ENCODE results near the gene MYL12A. TPM values are rescaled to one million over a fixed set of nuclear protein-coding genes. Genes with fewer than 3 reads are reported as not detected.

Gene MYL12A
- polyA plus RNA-seq, 3 donors, result 469 to 1,360 (median 1,139) TPM

DNA sequence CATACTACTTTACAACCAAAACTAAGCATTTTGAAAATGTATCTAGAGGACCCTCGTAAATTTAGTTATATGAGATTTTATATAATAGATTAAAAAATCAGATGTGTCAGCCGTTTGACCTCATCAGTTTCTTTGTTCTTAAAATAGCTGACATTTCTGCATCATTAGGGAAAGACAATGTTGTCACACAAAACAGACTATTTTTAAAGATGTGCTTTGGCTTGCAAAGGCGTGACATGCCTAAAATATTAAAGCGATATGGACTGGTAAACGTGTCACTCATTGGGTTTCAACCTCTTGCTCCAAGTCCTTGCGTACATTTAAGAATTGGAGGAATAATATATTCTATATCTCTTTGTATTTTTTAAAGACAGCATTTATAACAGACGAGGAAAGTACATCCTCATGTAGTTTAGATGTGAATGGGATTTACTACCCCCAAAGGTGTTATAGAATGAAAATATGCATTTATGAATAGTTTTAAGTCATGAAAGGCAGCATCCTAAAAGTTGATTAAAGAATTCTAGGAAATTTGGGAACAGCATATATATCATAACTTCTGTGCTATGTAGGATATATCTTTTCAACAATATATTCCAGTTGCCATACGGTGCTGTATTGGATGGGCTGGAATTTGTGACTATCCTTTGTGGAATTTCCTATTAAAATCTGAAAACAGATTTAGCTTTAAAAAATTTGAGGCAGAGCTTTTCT, 3.8 kb downstream of the MYL12A start:
- peaks cover 96% of the 10 kb centered on the region for H3K79me2 ChIP-seq (ENCODE audit: insufficient read depth, low read length)
- H3K9ac ChIP-seq (ENCODE audit: insufficient read depth, low read length, poor library complexity, severe bottlenecking), result no peak overlapping the region
- peaks cover 52% of the 10 kb centered on the region for H3K4me1 Mint-ChIP-seq
- H4K20me1 ChIP-seq (ENCODE audit: insufficient read depth, low read length), result peaks cover 82% of the 10 kb centered on the region
- H3K4me2 ChIP-seq (replicated peaks; ENCODE audit: extremely low read depth, low read length, poor library complexity, severe bottlenecking), result peak overlapping the region; percentile 7
- peaks cover 39 to 49% of the 10 kb centered on the region in 2 donors for H3K36me3 Mint-ChIP-seq
- no peak overlapping the region for H3K4me3 ChIP-seq (replicated peaks in 1 of 3; ENCODE audit: low read depth in 2 of 3, low read length in 3 of 3)
- TF ChIP-seq CTCF (IDR thresholded peaks at IDR 0.05), result no peak
- H3K27me3 ChIP-seq (ENCODE audit: control insufficient read depth in 2 of 2, insufficient read depth in 2 of 2, low read length in 2 of 2), result no peaks in the 10 kb centered on the region
- H3K27me3 Mint-ChIP-seq (ENCODE audit: low read depth in 3 of 3), result peaks cover 0 to 2% (median 0%) of the 10 kb centered on the region in 3 donors
- intact Hi-C loops (cut with micrococcal nuclease), result no loop called here
- no peak overlapping the region for H2AFZ ChIP-seq (ENCODE audit: insufficient read depth, low read depth, low read length, poor library complexity, severe bottlenecking)
- WGBS (ENCODE audit: insufficient coverage), result no CpG with 5 or more reads among the region's 8 CpGs
- H3K27ac Mint-ChIP-seq, result peak overlapping the region in 1 of 7 donors; percentile 54
- DNase-seq, result no peak
- peaks cover 41 to 43% of the 10 kb centered on the region in 2 donors for H3K36me3 ChIP-seq (replicated peaks in 1 of 2; ENCODE audit: control insufficient read depth in 1 of 2, insufficient read depth in 2 of 2, low read length in 2 of 2)
- no peak overlapping the region for H3K4me3 Mint-ChIP-seq
- peak overlapping the region in 1 of 2 donors; percentile 45 for H3K27ac ChIP-seq (ENCODE audit: low read depth in 1 of 2, low read length in 2 of 2)
- H3K9me3 Mint-ChIP-seq, result peaks cover 0 to 2% (median 0%) of the 10 kb centered on the region in 7 donors
- H3K4me1 ChIP-seq (ENCODE audit: control insufficient read depth in 1 of 2, insufficient read depth in 2 of 2, low read length in 2 of 2), result peaks cover 32 to 53% of the 10 kb centered on the region in 2 donors
- no peaks in the 10 kb centered on the region for H3K9me3 ChIP-seq (replicated peaks in 1 of 2; ENCODE audit: control insufficient read depth in 1 of 2, insufficient read depth in 1 of 2, low read length in 2 of 2)

DNA sequence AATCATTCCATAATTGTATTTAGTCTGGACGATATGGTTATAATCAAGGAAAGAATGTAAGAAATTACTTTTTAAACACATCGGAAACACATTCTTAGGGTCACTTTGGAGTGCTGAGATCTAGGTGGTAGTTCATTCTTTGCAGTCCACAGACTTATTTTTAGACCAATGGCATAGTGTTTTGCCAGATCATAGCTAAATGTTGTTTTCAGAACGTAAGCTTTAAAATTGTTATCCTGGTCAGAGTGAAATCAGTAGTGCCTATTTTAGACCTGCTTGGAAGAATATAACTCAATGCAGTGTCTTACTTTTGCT, 4.3 kb downstream of the MYL12A start:
- Mint-ChIP-seq H3K36me3 (peaks cover 43 to 54% of the 10 kb centered on the region in 2 donors), H3K4me1 (peaks cover 54% of the 10 kb centered on the region), H3K27ac (peak overlapping the region in 1 of 7 donors; percentile 54), H3K9me3 (peaks cover 0 to 2% (median 0%) of the 10 kb centered on the region in 7 donors), H3K27me3 (ENCODE audit: low read depth in 3 of 3) (peaks cover 0 to 2% (median 0%) of the 10 kb centered on the region in 3 donors), H3K4me3 (no peak overlapping the region)
- Histone ChIP-seq H2AFZ (ENCODE audit: insufficient read depth, low read depth, low read length, poor library complexity, severe bottlenecking) (no peak overlapping the region), H3K9ac (ENCODE audit: insufficient read depth, low read length, poor library complexity, severe bottlenecking) (no peak overlapping the region), H3K36me3 (replicated peaks in 1 of 2; ENCODE audit: control insufficient read depth in 1 of 2, insufficient read depth in 2 of 2, low read length in 2 of 2) (peaks cover 46 to 48% of the 10 kb centered on the region in 2 donors), H3K27ac (ENCODE audit: low read depth in 1 of 2, low read length in 2 of 2) (peak overlapping the region in 1 of 2 donors; percentile 45), H3K79me2 (ENCODE audit: insufficient read depth, low read length) (peaks cover 96% of the 10 kb centered on the region), H3K9me3 (replicated peaks in 1 of 2; ENCODE audit: control insufficient read depth in 1 of 2, insufficient read depth in 1 of 2, low read length in 2 of 2) (no peaks in the 10 kb centered on the region), H4K20me1 (ENCODE audit: insufficient read depth, low read length) (peaks cover 88% of the 10 kb centered on the region), H3K4me1 (ENCODE audit: control insufficient read depth in 1 of 2, insufficient read depth in 2 of 2, low read length in 2 of 2) (peaks cover 32 to 53% of the 10 kb centered on the region in 2 donors), H3K27me3 (ENCODE audit: control insufficient read depth in 2 of 2, insufficient read depth in 2 of 2, low read length in 2 of 2) (no peaks in the 10 kb centered on the region), H3K4me2 (replicated peaks; ENCODE audit: extremely low read depth, low read length, poor library complexity, severe bottlenecking) (no peak overlapping the region), H3K4me3 (replicated peaks in 1 of 3; ENCODE audit: low read depth in 2 of 3, low read length in 3 of 3) (no peak overlapping the region)
- intact Hi-C loops (cut with micrococcal nuclease), result no loop called here
- no CpG with 5 or more reads among the region's 3 CpGs for WGBS (ENCODE audit: insufficient coverage)
- DNase-seq, result no peak
- no peak for TF ChIP-seq CTCF (IDR thresholded peaks at IDR 0.05)

All from CD14-positive monocyte (primary cell).